NCI-H526 treated with DMSO at 0.1 percent for 48 hours (cell line): ENCODE data around the gene KRAS.

Source experiments
- DNase-seq: peaks from one replicate; lab custom pipeline; 2025; lab: John Stamatoyannopoulos, UW

KRAS gene

DNA sequence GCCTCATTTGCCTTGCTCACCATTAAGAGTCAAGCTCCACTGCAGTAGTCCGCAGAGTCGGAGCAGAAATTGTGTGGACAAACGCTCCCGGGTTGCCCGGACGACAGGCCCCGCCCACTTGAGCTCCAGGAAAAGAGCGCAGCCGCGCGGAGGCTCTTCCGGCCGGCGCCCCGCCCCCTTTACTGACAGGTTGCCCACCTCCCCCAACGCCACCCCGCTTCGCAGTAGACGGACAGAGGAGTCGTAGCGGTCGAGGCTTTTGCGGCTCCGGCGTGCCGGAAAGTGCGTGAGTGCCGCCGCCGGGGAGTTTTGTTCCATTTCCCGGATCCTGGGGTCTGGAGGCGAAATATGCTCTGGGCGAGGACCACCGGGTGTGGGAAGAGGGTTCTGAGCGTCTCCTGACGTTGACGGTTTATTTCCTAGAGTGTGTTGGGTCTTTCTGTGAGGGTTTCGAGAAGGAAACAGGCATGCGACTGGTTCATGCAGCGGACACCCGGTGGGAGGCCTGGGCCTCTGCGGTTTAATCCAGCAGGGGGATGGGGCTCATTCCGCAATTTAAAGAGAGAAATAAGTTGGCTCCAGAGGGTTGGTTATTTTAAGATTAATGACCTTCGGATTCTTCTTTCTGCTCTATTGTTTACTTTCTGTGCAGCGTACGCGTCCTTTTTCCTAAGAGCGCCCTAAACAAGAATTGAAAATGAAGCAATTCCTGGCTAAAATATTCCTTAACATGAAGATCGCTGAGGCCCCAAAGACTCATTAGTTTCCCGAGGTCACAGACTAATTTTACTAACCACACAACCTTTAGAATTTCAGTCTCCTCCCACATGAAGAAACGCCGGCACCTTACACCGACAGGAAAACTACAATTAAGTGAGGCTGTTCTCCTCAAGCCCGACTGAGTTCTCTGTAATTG is 55.4 kb downstream of the KRAS start, which contains the start of the genes DNAI7 and ETFRF1:
DNAI7 (minus strand) TSS at position 105 of the 916 bp plus-strand sequence; CDS start at position 23, 82 bp downstream.
ETFRF1 (plus strand) TSS at position 182 of the 916 bp plus-strand sequence. CDS start 8,720 bp downstream, outside the sequence.
- peak; percentile 93 for DNase-seq

DNA sequence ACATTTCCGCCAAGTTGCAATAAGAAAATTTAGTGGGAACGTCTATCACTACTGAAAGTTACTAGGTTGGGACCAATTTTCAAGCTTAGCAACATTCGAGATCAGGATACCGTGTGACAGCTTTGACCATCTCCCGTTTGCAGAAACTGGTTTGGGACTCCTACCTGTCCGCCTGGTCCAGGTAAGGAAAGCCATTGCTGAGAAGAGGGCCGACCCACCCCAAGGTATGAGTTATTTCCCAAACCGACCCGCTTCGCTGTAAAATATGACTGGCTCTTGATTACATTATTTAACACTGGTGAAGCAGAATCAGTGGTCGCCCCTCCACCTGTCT is 56.0 kb downstream of the KRAS start:
- no peak for DNase-seq

DNA sequence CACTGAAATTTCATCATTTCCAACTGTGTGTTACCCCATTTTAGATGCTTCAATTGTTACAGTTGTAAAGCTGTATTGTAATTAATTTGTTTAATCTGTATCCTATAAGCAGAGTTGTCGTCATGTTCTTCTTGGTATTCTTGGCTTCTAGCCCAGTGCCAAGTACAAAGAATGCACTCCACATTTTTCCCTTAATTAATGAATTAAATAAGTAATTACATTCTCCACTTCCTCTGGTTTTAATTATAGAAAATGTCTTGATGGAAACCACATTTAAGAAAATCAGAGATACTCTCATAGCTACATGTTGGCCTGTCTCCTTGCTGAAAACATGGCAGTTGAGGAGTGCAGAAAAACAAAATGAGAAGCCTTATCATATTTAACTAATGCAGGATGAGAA is 56.5 kb downstream of the KRAS start:
- DNase-seq, result no peak

DNA sequence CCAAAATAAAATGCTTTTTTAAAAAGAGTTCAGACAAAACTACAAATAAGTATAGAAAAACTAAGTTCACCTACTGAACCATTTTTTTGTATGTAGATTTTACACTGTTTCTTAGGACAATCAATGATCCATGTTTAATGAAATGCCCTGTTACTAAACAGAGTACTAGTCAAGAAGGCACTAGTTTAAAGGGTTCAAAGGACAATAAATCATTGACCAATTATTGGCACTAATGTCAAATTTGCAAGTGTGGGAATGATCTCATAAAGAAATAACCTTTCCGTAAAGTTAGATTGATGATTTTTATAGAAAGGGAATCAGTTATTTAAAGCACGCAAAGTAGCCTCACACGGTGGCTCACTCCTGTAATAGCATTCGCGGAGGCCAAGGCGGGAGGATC is 59.9 kb downstream of the KRAS start:
- no peak for DNase-seq

DNA sequence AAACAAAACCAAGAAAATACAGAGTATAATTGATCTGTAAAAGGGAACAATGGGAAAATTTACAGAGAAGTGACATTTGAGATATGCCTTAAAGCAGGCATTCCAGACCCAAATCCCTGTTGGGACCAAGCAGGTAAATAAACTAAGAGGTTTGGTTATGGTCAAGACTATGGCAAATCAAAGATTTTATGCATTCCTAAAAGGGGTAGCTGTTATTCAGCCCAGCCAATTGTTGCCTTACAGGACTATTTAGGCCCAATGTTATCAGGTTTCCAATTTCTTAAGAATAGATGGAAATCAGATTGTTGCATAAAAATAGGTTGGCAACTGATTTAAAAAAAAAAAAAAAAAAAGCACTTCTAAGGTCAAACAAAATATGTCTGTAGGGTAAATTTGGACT is 61.1 kb downstream of the KRAS start:
- no peak for DNase-seq

DNA sequence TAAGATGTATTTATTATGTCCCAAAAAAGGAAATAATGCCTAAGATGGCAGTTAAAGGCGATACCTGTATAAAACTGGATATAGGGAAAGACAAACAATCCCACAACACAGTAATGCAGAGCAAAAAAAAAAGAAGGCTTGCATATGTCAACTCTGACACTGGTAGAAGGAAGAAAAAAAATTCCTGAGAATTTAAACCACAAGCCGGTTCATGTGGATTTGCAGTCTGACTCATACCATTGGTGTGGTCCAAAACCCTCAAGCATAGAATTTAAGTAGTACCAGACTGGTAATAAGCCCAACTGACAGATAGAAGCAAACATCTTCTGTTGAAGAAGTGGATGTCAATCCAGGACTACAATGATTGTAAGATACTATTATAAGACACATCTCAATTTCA is 62.9 kb downstream of the KRAS start:
- DNase-seq, result no peak

DNA sequence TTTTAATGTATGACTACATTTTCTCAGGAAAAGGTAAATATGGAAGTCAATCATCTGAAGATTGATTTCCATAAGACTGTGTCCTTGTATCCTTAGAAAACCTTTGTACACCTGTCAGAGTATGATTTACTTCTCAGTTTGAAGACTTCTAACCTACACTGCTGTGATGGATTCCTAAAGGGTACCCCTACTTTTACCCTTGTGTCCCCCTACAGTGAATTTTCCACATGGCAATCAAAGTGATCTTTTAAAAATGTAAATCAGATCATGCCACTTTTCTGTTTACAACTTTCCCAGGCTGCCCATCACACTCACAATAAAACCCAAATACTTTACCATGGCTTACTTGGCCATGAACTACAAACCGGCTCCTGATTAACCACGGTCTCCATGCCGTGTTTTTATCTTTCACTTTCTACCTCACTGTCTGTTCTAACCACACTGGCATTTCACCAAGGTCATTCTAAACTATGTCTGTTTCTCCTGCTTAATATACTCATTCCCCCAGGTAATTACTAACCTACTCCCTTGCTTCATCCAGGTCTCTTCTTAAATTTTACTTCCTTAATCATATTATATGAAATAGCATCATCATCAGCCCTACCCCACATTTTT is 63.8 kb downstream of the KRAS start:
- DNase-seq, result no peak

DNA sequence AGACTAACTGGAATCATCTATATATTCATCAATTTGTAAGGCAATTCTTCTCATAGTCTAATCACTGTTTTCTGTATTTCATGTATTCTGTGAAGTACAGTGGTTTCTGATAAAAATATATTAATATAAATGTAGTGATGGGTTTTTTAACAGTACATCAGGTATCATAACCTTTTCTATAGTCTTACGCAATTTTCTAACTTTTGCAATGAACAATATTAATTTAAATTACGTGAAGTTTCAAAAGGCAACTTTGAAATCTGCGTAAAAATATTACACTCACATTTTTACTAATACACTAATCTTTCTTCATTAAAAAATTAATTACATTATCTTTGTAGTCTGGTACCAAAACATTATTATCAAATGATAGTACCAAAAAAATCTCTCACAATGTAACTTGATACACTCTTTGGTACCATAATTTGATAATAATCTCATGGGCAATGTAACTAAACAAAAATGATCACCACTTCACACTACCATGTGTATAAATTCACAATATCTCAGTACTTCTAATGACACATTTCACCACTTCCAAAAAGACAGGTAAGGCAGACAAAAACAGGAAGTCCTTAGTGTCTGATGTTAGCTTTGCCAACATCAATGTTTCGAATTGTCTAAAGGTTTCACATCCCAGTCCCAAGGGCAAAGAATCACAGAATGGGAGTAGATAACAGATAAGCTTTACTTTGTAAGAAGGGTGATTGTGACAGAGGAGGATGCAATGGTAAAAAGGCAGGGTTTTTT is 64.5 kb downstream of the KRAS start:
- no peak for DNase-seq

DNA sequence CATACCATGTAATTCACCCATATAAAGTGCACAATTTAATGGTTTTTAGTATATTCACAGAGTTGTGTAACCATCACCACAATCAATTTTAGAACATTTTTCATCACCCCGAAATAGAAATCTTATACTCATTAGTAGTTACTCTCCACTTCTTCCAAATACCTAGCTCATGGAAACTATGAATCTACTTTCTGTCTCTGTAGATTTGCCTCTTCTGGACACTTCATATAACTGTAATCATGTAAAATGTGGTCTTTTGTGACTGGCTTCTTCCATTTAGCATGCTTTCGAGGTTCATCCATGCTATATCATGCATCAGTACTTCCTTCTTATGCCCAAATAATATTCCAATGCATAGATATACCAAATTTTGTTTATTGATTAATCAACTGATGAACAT is 66.6 kb downstream of the KRAS start:
- no peak for DNase-seq

DNA sequence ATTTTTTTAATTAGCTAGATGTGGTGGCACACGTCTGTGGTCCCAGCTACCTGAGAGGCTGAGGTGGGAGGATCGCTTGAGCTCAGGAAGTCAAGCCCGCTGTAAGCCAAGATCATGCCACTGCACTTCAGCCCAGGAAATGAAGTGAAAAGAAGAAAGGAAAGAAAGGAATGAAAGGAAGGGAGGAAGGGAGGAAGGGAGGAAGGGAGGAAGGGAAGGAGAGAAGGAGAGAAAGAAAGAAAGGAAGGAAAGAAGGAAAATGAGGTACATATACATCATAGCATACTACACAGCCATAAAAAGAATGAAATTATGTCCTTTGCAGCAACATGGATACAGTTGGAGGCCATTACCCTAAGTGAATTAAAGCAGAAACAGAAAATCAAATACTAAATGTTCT is 68.0 kb downstream of the KRAS start:
- DNase-seq, result no peak

DNA sequence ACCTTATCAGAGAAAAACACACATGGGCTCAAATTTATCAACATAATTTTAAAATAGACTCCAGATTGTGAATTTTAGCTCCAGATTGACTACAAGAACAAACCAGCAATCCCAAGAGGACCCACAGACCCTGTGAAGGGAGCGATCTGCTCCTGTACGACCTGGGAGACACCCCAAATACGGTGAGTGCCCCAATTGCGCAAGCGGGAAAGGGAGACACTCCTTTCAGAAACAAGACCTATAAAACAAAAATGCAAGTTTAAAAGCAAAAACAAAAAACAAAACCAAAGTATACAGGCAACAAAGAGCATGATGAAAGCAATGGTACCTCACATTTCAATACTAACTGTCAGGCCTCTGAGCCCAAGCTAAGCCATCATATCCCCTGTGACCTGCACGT is 87.9 kb downstream of the KRAS start:
- no peak for DNase-seq

DNA sequence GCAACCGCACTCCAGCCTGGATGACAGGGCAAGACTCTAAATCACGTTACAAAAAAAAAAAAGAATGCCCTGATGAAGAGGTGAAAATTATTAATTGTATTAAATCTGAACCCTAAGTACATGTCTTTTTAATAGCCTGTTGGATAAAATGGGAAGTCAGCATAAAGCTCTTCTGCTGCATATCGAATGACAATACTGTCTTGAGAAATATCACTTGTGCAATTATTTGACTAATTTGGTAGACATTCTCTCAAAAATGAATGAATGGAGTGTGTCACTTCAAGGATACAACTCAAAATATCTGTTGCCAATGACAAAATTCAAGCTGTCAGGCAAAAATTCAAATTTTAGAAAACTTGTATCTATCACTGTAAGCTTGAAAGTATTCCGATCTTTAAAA is 94.7 kb downstream of the KRAS start:
- DNase-seq, result no peak

DNA sequence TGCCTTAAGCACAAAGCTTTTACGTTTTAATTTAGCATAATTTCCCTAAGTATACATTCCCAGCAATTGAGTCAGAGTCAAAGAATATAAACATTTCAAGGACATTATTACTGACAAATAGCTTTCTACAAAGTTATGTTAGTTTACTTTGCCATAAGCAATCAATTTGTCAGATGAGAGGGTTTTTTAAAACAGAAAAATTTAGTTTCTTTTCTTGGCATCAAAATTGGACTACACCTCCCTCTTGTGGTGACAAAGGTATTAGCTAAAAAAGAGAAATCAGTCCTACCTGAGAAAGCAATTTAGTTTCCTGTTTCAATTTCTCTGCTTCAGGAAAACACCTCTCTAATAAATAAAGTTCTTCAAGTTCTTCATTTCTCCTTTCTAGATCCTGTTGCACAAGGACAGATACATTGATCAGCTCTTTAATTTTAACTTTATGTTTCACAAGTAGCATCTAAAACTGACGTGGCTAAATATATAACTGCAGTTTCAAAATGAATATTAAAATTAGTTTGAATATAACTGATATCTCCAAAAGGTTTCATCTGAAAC is 95.6 kb downstream of the KRAS start:
- DNase-seq, result peak; percentile 45
